ENCODE results near the gene USP17L21.
"Not testable (repeated sequence)": the region's sequence is repeated elsewhere in the genome, so short reads cannot be mapped to it uniquely, and the experiment has no call there.

The USP17L21 gene, protein sequence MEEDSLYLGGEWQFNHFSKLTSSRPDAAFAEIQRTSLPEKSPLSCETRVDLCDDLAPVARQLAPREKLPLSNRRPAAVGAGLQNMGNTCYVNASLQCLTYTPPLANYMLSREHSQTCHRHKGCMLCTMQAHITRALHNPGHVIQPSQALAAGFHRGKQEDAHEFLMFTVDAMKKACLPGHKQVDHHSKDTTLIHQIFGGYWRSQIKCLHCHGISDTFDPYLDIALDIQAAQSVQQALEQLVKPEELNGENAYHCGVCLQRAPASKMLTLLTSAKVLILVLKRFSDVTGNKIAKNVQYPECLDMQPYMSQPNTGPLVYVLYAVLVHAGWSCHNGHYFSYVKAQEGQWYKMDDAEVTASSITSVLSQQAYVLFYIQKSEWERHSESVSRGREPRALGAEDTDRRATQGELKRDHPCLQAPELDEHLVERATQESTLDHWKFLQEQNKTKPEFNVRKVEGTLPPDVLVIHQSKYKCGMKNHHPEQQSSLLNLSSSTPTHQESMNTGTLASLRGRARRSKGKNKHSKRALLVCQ

DNA sequence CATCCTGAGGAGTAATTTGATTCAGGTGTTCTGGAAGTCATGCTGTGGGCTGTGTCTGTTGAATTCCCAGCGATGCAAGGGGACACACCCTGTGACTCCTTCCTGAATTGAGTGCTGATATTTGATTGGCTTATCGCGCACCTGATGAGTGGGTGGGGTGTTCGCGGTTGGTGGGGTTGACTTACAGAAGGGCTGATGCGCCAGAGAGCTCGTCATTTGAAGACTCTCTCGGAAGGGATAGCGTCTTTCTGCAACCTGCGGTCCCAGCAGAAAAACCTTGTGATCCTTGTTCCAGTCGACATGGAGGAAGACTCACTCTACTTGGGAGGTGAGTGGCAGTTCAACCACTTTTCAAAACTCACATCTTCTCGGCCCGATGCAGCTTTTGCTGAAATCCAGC is at the start of gene USP17L21:
TSS of gene USP17L21 (plus strand) at position 301 of the 400 bp plus-strand sequence. CDS start at position 301, 0 bp downstream.
- not testable (repeated sequence) for H3K9me3 ChIP-seq (replicated peaks in 1 of 11); H4K20me1 ChIP-seq; H3K27me3 ChIP-seq; H3K27ac ChIP-seq; H3K4me1 ChIP-seq; H3K4me2 ChIP-seq; H3K9ac ChIP-seq; H3K4me3 ChIP-seq; H3K36me3 ChIP-seq

DNA sequence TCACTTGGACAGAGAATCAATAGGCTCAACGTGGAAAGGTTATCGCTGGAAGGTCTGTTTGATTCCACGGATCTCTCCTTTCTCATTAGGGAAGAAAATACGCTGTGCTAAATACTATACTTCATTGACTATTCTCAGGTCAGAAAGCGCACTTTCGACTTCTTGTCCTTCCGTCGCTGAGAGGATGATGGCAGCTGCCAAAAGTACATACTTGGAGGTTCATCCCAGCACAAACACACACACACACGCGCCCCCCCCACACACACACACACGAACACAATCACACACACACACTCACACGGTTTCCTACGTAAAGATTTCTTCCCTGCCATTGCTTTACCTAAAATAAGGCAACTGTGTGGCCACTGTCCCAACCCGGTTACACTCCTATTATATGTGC is 48.0 kb upstream of the USP17L21 start:
- not testable (repeated sequence) for H3K4me2 ChIP-seq; H3K4me1 ChIP-seq; H3K27me3 ChIP-seq; H3K4me3 ChIP-seq; H3K36me3 ChIP-seq; H4K20me1 ChIP-seq; H3K9ac ChIP-seq; H3K9me3 ChIP-seq (replicated peaks in 1 of 11); H3K27ac ChIP-seq

DNA sequence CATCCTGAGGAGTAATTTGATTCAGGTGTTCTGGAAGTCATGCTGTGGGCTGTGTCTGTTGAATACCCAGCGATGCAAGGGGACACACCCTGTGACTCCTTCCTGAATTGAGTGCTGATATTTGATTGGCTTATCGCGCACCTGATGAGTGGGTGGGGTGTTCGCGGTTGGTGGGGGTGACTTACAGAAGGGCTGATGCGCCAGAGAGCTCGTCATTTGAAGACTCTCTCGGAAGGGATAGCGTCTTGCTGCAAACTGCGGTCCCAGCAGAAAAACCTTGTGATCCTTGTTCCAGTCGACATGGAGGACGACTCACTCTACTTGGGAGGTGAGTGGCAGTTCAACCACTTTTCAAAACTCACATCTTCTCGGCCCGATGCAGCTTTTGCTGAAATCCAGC is 47.6 kb upstream of the USP17L21 start, which contains the start of gene USP17L11:
TSS of gene USP17L11 (plus strand) at position 301 of the 400 bp plus-strand sequence. CDS start at position 301, 0 bp downstream.
- not testable (repeated sequence) for H4K20me1 ChIP-seq

DNA sequence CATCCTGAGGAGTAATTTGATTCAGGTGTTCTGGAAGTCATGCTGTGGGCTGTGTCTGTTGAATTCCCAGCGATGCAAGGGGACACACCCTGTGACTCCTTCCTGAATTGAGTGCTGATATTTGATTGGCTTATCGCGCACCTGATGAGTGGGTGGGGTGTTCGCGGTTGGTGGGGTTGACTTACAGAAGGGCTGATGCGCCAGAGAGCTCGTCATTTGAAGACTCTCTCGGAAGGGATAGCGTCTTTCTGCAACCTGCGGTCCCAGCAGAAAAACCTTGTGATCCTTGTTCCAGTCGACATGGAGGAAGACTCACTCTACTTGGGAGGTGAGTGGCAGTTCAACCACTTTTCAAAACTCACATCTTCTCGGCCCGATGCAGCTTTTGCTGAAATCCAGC is 42.8 kb upstream of the USP17L21 start, which contains the start of gene USP17L12:
TSS of gene USP17L12 (plus strand) at position 301 of the 400 bp plus-strand sequence. CDS start at position 301, 0 bp downstream.
- H3K36me3 ChIP-seq, result not testable (repeated sequence)

More for the DNA sequence above, 47.6 kb upstream of the USP17L21 start, which contains the start of gene USP17L11:
- H3K36me3 ChIP-seq; H3K4me2 ChIP-seq; H3K27me3 ChIP-seq; H3K4me3 ChIP-seq; H3K27ac ChIP-seq; H3K9me3 ChIP-seq (replicated peaks in 1 of 11); H3K9ac ChIP-seq; H3K4me1 ChIP-seq: not testable (repeated sequence)

DNA sequence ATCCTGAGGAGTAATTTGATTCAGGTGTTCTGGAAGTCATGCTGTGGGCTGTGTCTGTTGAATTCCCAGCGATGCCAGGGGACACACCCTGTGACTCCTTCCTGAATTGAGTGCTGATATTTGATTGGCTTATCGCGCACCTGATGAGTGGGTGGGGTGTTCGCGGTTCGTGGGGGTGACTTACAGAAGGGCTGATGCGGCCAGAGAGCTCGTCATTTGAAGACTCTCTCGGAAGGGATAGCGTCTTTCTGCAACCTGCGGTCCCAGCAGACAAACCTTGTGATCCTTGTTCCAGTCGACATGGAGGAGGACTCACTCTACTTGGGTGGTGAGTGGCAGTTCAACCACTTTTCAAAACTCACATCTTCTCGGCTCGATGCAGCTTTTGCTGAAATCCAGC is 38.1 kb upstream of the USP17L21 start, which contains the start of gene USP17L13:
TSS of gene USP17L13 (plus strand) at position 301 of the 400 bp plus-strand sequence. CDS start at position 301, 0 bp downstream.
- not testable (repeated sequence) for H3K9me3 ChIP-seq (replicated peaks in 1 of 11); H3K27me3 ChIP-seq; H3K9ac ChIP-seq; H3K36me3 ChIP-seq; H4K20me1 ChIP-seq; H3K4me3 ChIP-seq; H3K4me2 ChIP-seq; H3K4me1 ChIP-seq; H3K27ac ChIP-seq

More for the DNA sequence above, 42.8 kb upstream of the USP17L21 start, which contains the start of gene USP17L12:
- H3K4me1 ChIP-seq; H3K27ac ChIP-seq; H3K4me2 ChIP-seq; H3K4me3 ChIP-seq; H4K20me1 ChIP-seq; H3K9ac ChIP-seq; H3K27me3 ChIP-seq; H3K9me3 ChIP-seq (replicated peaks in 1 of 11): not testable (repeated sequence)

DNA sequence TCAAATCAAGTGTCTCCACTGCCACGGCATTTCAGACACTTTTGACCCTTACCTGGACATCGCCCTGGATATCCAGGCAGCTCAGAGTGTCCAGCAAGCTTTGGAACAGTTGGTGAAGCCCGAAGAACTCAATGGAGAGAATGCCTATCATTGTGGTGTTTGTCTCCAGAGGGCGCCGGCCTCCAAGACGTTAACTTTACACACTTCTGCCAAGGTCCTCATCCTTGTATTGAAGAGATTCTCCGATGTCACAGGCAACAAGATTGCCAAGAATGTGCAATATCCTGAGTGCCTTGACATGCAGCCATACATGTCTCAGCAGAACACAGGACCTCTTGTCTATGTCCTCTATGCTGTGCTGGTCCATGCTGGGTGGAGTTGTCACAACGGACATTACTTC is 32.4 kb upstream of the USP17L21 start:
- H3K9ac ChIP-seq; H3K9me3 ChIP-seq (replicated peaks in 1 of 11); H4K20me1 ChIP-seq; H3K4me2 ChIP-seq; H3K27ac ChIP-seq; H3K4me1 ChIP-seq; H3K27me3 ChIP-seq; H3K4me3 ChIP-seq; H3K36me3 ChIP-seq: not testable (repeated sequence)

DNA sequence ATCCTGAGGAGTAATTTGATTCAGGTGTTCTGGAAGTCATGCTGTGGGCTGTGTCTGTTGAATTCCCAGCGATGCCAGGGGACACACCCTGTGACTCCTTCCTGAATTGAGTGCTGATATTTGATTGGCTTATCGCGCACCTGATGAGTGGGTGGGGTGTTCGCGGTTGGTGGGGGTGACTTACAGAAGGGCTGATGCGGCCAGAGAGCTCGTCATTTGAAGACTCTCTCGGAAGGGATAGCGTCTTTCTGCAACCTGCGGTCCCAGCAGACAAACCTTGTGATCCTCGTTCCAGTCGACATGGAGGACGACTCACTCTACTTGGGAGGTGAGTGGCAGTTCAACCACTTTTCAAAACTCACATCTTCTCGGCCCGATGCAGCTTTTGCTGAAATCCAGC is 28.6 kb upstream of the USP17L21 start, which contains the start of gene USP17L15:
TSS of gene USP17L15 (plus strand) at position 301 of the 400 bp plus-strand sequence. CDS start at position 301, 0 bp downstream.
- H3K9me3 ChIP-seq (replicated peaks in 1 of 11); H3K27me3 ChIP-seq; H3K27ac ChIP-seq: not testable (repeated sequence)

DNA sequence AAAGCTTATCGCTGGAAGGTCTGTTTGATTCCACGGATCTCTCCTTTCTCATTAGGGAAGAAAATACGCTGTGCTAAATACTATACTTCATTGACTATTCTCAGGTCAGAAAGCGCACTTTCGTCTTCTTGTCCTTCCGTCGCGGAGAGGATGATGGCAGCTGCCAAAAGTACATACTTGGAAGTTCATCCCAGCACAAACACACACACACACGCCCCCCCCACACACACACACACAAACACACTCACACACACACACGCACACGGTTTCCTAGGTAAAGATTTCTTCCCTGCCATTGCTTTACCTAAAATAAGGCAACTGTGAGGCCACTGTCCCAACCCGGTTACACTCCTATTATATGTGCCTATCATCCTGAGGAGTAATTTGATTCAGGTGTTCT is 24.2 kb upstream of the USP17L21 start:
- H3K9me3 ChIP-seq (replicated peaks in 1 of 11); H3K27me3 ChIP-seq; H3K4me2 ChIP-seq; H3K9ac ChIP-seq; H4K20me1 ChIP-seq; H3K4me3 ChIP-seq; H3K27ac ChIP-seq; H3K36me3 ChIP-seq; H3K4me1 ChIP-seq: not testable (repeated sequence)

More for the DNA sequence above, 28.6 kb upstream of the USP17L21 start, which contains the start of gene USP17L15:
- H3K9ac ChIP-seq, H3K36me3 ChIP-seq, H3K4me2 ChIP-seq, H4K20me1 ChIP-seq, H3K4me1 ChIP-seq, H3K4me3 ChIP-seq: not testable (repeated sequence)

DNA sequence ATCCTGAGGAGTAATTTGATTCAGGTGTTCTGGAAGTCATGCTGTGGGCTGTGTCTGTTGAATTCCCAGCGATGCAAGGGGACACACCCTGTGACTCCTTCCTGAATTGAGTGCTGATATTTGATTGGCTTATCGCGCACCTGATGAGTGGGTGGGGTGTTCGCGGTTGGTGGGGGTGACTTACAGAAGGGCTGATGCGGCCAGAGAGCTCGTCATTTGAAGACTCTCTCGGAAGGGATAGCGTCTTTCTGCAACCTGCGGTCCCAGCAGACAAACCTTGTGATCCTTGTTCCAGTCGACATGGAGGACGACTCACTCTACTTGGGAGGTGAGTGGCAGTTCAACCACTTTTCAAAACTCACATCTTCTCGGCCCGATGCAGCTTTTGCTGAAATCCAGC is 19.1 kb upstream of the USP17L21 start, which contains the start of gene USP17L17:
TSS of gene USP17L17 (plus strand) at position 301 of the 400 bp plus-strand sequence. CDS start at position 301, 0 bp downstream.
- not testable (repeated sequence) for H3K4me2 ChIP-seq, H3K36me3 ChIP-seq

DNA sequence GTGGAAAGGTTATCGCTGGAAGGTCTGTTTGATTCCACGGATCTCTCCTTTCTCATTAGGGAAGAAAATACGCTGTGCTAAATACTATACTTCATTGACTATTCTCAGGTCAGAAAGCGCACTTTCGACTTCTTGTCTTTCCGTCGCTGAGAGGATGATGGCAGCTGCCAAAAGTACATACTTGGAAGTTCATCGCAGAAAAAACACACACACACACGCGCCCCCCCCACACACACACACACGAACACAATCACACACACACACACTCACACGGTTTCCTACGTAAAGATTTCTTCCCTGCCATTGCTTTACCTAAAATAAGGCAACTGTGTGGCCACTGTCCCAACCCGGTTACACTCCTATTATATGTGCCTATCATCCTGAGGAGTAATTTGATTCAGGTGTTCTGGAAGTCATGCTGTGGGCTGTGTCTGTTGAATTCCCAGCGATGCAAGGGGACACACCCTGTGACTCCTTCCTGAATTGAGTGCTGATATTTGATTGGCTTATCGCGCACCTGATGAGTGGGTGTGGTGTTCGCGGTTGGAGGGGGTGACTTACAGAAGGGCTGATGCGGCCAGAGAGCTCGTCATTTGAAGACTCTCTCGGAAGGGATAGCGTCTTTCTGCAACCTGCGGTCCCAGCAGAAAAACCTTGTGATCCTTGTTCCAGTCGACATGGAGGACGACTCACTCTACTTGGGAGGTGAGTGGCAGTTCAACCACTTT is 14.6 kb upstream of the USP17L21 start, which contains the start of gene USP17L18:
TSS of gene USP17L18 (plus strand) at position 678 of the 728 bp plus-strand sequence. CDS start at position 678, 0 bp downstream.
- not testable (repeated sequence) for H4K20me1 ChIP-seq; H3K36me3 ChIP-seq; H3K4me1 ChIP-seq; H3K9me3 ChIP-seq (replicated peaks in 1 of 11); H3K4me3 ChIP-seq; H3K27ac ChIP-seq; H3K9ac ChIP-seq; H3K27me3 ChIP-seq; H3K4me2 ChIP-seq

More for the DNA sequence above, 19.1 kb upstream of the USP17L21 start, which contains the start of gene USP17L17:
- not testable (repeated sequence) for H3K4me1 ChIP-seq; H3K9me3 ChIP-seq (replicated peaks in 1 of 11); H3K4me3 ChIP-seq; H3K9ac ChIP-seq; H3K27me3 ChIP-seq; H4K20me1 ChIP-seq; H3K27ac ChIP-seq

DNA sequence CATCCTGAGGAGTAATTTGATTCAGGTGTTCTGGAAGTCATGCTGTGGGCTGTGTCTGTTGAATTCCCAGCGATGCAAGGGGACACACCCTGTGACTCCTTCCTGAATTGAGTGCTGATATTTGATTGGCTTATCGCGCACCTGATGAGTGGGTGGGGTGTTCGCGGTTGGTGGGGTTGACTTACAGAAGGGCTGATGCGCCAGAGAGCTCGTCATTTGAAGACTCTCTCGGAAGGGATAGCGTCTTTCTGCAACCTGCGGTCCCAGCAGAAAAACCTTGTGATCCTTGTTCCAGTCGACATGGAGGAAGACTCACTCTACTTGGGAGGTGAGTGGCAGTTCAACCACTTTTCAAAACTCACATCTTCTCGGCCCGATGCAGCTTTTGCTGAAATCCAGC is 9.6 kb upstream of the USP17L21 start, which contains the start of gene USP17L19:
TSS of gene USP17L19 (plus strand) at position 301 of the 400 bp plus-strand sequence. CDS start at position 301, 0 bp downstream.
- not testable (repeated sequence) for H3K9ac ChIP-seq

DNA sequence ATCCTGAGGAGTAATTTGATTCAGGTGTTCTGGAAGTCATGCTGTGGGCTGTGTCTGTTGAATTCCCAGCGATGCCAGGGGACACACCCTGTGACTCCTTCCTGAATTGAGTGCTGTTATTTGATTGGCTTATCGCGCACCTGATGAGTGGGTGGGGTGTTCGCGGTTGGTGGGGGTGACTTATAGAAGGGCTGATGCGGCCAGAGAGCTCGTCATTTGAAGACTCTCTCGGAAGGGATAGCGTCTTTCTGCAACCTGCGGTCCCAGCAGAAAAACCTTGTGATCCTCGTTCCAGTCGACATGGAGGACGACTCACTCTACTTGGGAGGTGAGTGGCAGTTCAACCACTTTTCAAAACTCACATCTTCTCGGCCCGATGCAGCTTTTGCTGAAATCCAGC is 4.8 kb upstream of the USP17L21 start, which contains the start of gene USP17L20:
TSS of gene USP17L20 (plus strand) at position 301 of the 400 bp plus-strand sequence. CDS start at position 301, 0 bp downstream.
- not testable (repeated sequence) for H3K9ac ChIP-seq; H4K20me1 ChIP-seq; H3K4me3 ChIP-seq; H3K4me2 ChIP-seq; H3K36me3 ChIP-seq; H3K27ac ChIP-seq; H3K4me1 ChIP-seq; H3K27me3 ChIP-seq; H3K9me3 ChIP-seq (replicated peaks in 1 of 11)

More for the DNA sequence above, 9.6 kb upstream of the USP17L21 start, which contains the start of gene USP17L19:
- not testable (repeated sequence) for H3K4me2 ChIP-seq; H3K36me3 ChIP-seq; H3K27me3 ChIP-seq; H3K4me1 ChIP-seq; H3K4me3 ChIP-seq; H4K20me1 ChIP-seq; H3K27ac ChIP-seq; H3K9me3 ChIP-seq (replicated peaks in 1 of 11)

DNA sequence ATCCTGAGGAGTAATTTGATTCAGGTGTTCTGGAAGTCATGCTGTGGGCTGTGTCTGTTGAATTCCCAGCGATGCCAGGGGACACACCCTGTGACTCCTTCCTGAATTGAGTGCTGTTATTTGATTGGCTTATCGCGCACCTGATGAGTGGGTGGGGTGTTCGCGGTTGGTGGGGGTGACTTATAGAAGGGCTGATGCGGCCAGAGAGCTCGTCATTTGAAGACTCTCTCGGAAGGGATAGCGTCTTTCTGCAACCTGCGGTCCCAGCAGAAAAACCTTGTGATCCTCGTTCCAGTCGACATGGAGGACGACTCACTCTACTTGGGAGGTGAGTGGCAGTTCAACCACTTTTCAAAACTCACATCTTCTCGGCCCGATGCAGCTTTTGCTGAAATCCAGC is 4.6 kb downstream of the USP17L21 start, which contains the start of gene USP17L22:
TSS of gene USP17L22 (plus strand) at position 301 of the 400 bp plus-strand sequence. CDS start at position 301, 0 bp downstream.
- not testable (repeated sequence) for H4K20me1 ChIP-seq; H3K9me3 ChIP-seq (replicated peaks in 1 of 11); H3K4me3 ChIP-seq; H3K9ac ChIP-seq; H3K4me2 ChIP-seq; H3K36me3 ChIP-seq; H3K27me3 ChIP-seq; H3K27ac ChIP-seq; H3K4me1 ChIP-seq

Data from BLaER1 treated with 17β-estradiol and CSF1 and Interleukin-3, amounts not matched to agents 10 nM and 100 nM (cell line).